Measurements from ENCODE around the gene KANSL1L. TPM values are rescaled to one million over a fixed set of nuclear protein-coding genes. Genes with fewer than 3 reads are reported as not detected.

Gene KANSL1L
- polyA plus RNA-seq, 1 donor, result 21.4 TPM

DNA sequence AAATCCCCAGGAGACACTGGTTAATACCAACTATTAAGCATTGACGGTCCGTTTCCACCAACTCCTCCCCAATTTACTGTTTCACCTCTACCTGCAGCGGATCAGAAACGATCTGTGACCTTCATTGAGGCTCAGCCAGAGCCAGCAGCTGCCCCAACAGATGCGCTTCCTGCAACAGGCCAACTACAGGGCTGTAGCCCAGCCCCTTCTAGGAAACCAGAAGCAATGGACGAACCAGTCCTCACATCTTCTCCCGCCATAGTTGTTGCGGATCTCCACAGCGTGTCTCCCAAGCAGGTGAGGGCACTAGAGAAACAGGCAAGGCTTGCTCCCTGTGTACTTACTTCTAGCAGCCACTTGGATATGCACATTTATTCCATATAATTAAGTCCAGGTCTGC lies 177.2 kb downstream of the KANSL1L start:
- no peak for DNase-seq (ENCODE audit: low read depth)

DNA sequence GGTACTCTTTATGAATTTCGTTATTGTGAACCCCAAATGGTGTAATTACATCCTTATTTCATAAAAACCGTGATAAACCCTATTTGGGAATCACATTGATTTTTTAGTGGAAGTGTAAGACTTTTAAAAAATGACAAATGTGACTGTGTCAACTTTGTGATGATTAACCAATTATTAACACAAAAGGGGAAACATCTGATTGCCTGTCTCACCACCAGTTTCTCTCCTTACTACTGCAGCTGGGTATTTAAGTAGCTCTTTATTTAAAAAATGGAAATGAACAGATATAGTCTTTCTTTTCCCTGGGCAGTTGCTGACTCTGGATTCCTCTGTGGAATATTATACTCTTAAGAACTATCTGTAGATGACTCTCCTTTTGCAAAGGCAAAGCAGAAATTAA lies 180.4 kb downstream of the KANSL1L start:
- DNase-seq (ENCODE audit: low read depth), result no peak

GRCh38 chr2:209988010-209988409 lies 183.2 kb downstream of the KANSL1L start:
- DNase-seq (ENCODE audit: low read depth), result no peak

- no peak for DNase-seq (ENCODE audit: low read depth)
These were observed 184.8 kb downstream of the KANSL1L start for GRCh38 chr2:209986415-209986814.

DNA sequence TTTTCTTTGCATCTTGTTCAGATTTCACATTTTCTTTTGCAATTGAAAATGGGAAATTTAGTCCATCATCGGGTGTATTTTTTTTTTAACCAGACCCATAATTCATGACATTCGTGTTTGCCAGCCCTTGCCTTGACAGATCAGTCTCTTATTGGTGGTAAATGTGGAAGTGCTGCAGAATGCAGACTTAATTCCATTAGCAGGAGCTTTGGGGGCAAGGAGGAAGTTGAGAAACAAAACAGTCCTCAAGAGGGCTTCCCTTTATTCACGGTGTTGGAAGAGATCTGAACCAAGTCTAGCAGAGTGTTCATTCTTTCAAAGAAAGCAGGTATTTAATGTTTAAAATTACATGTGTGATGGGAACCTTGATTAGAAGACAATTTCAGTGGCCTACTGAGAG lies 185.3 kb downstream of the KANSL1L start:
- no peak for DNase-seq (ENCODE audit: low read depth)

- no peak for DNase-seq (ENCODE audit: low read depth)
These were observed 186.9 kb downstream of the KANSL1L start for GRCh38 chr2:209984291-209984690.

DNA sequence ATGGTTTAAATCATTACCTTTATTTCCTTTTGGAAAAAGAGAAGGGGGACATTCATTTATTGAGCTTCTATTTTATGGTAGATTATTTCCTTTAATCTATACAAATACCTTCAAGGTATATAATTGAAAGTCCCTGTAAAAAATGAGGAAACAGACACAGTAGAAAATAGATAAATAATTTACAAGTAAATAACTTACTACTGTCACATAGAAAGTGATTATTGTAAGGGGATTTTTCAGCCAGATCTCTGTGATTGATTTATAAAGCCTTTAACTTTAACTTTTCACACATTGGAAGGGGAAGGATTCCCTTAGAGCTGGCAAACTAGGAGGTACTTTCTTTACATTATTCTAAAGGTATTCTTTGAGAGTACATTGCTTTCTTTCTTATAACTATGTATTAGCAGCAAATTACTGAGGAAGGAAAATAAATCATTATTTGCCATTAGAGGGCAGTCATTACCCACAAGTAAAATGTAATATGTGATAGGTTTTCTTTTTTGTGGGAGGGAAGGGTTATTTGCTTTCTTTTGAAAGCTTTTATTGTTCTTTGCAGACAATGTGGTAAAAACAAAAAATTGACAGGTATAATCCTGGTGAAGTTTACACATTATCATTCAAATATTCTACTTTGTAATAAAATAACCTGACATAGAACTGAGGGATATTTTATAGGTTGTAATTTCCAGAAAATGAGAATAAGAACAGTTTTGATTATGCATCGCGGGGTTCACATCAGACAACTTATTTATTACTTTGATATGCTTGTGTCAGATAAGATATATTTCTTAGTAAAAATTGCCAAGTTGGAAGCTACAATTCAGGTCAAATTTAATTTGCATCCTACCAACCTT lies 193.6 kb downstream of the KANSL1L start:
- no peak for DNase-seq (ENCODE audit: low read depth)

DNA sequence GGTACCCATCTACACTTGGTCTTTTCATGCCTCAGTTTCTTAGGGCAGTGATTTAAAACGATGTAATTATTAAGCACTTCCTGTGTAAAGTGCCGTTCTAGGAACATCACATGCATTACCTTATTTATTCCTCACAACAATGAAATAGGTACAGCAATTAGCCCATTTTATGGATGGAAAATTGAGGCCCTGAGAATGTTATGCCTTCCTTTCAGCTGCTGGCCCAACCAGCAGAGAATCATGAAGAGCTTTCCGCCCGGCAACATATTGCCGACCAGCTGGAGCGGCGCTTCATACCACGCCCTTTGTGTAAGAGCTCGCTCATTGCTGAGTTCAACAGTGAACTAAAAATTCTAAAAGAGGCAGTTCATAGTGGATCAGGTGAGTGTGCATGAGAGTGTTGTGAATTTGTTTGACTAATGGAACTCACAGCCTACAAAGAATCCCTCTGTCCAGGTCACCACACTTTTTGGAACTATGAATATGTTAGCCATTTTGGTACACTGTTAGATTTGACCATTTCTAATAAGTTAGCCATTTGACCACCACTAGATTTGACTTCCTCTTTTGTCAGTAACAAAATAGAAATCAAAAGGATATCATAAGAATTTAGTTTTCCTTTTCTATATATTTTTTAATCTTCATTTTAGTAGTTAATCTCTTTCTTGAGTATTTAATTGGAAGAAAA lies 194.4 kb downstream of the KANSL1L start:
- DNase-seq (ENCODE audit: low read depth), result no peak

DNA sequence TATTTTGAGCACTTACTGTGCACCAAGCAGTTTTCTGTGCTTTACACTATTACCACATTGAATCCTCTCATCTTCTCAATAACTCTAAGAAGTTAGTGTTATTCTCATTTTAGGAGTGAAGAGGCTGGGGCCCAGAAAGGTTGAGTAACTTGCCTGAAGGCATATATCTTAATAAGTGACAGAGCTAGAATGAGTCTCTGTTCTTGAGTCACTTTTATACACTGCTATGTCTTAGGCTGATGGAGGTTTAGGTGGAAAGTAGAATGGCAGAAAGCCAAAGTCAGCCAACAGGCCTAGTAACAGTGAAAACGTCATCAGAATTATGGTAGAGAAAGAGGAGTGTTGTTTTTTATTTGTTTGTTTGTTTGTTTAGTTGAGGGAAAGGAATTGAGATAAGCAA lies 196.6 kb downstream of the KANSL1L start:
- no peak for DNase-seq (ENCODE audit: low read depth)

- DNase-seq (ENCODE audit: low read depth), result no peak
These were observed 197.9 kb downstream of the KANSL1L start for GRCh38 chr2:209973328-209973727.

Other genes with a start within 250 kb of the KANSL1L start
- gene RPE, start 168.8 kb downstream of the KANSL1L start, polyA plus RNA-seq (ENCODE audit: insufficient read length), result 24.8 TPM
- gene ACADL, start 54.0 kb upstream of the KANSL1L start, polyA plus RNA-seq (ENCODE audit: insufficient read length), result 9.6 TPM
- 8,500 TPM for gene MYL1, start 143.8 kb upstream of the KANSL1L start, polyA plus RNA-seq (ENCODE audit: insufficient read length)

Data from forelimb muscle (tissue), 1 donor.